Measurements from ENCODE around the gene SLC2A6. TPM values are rescaled to one million over a fixed set of nuclear protein-coding genes. Genes with fewer than 3 reads are reported as not detected.

The SLC2A6 gene
- total RNA-seq, 1 donor from 2014 or later: 8.4 TPM

GRCh38 chr9:133464638-133465037 is 14.3 kb downstream of the SLC2A6 start:
- peaks cover 12% of the 10 kb centered on the region for H3K4me1 Mint-ChIP-seq (ENCODE audit: unreplicated experiment)
- peaks cover 9% of the 10 kb centered on the region for H3K36me3 Mint-ChIP-seq (ENCODE audit: unreplicated experiment)
- no peak for DNase-seq (ENCODE audit: extremely low spot score, unreplicated experiment)
- no peak overlapping the region for H3K4me3 Mint-ChIP-seq (ENCODE audit: unreplicated experiment)
- no peak for TF ChIP-seq CTCF (IDR thresholded peaks at IDR 0.05)
- no peak overlapping the region for H3K27ac Mint-ChIP-seq (ENCODE audit: unreplicated experiment)
- H3K27me3 Mint-ChIP-seq (ENCODE audit: unreplicated experiment): no peaks in the 10 kb centered on the region
- H3K9me3 Mint-ChIP-seq (ENCODE audit: unreplicated experiment): no peaks in the 10 kb centered on the region

GRCh38 chr9:133463864-133464615 is 14.9 kb downstream of the SLC2A6 start:
- Mint-ChIP-seq H3K27ac (ENCODE audit: unreplicated experiment) (no peak overlapping the region), H3K27me3 (ENCODE audit: unreplicated experiment) (no peaks in the 10 kb centered on the region), H3K36me3 (ENCODE audit: unreplicated experiment) (peaks cover 9% of the 10 kb centered on the region), H3K4me1 (ENCODE audit: unreplicated experiment) (peaks cover 16% of the 10 kb centered on the region), H3K9me3 (ENCODE audit: unreplicated experiment) (no peaks in the 10 kb centered on the region), H3K4me3 (ENCODE audit: unreplicated experiment) (no peak overlapping the region)
- TF ChIP-seq CTCF (IDR thresholded peaks at IDR 0.05): no peak
- DNase-seq (ENCODE audit: extremely low spot score, unreplicated experiment): no peak

- Mint-ChIP-seq H3K4me1 (ENCODE audit: unreplicated experiment) (peaks cover 16% of the 10 kb centered on the region), H3K36me3 (ENCODE audit: unreplicated experiment) (peaks cover 9% of the 10 kb centered on the region), H3K4me3 (ENCODE audit: unreplicated experiment) (no peak overlapping the region), H3K9me3 (ENCODE audit: unreplicated experiment) (no peaks in the 10 kb centered on the region), H3K27ac (ENCODE audit: unreplicated experiment) (no peak overlapping the region), H3K27me3 (ENCODE audit: unreplicated experiment) (no peaks in the 10 kb centered on the region)
- DNase-seq (ENCODE audit: extremely low spot score, unreplicated experiment): no peak
- no peak for TF ChIP-seq CTCF (IDR thresholded peaks at IDR 0.05)
These were observed 15.6 kb downstream of the SLC2A6 start for GRCh38 chr9:133463234-133463863.

- H3K27ac Mint-ChIP-seq (ENCODE audit: unreplicated experiment): no peak overlapping the region
- no peaks in the 10 kb centered on the region for H3K9me3 Mint-ChIP-seq (ENCODE audit: unreplicated experiment)
- H3K36me3 Mint-ChIP-seq (ENCODE audit: unreplicated experiment): peaks cover 9% of the 10 kb centered on the region
- no peak for DNase-seq (ENCODE audit: extremely low spot score, unreplicated experiment)
- no peaks in the 10 kb centered on the region for H3K27me3 Mint-ChIP-seq (ENCODE audit: unreplicated experiment)
- no peak for TF ChIP-seq CTCF (IDR thresholded peaks at IDR 0.05)
- H3K4me3 Mint-ChIP-seq (ENCODE audit: unreplicated experiment): no peak overlapping the region
- H3K4me1 Mint-ChIP-seq (ENCODE audit: unreplicated experiment): peaks cover 16% of the 10 kb centered on the region
These were observed 16.9 kb downstream of the SLC2A6 start for GRCh38 chr9:133461975-133462374.

GRCh38 chr9:133460405-133461175 is 18.3 kb downstream of the SLC2A6 start:
- Mint-ChIP-seq H3K36me3 (ENCODE audit: unreplicated experiment) (peaks cover 8% of the 10 kb centered on the region), H3K4me3 (ENCODE audit: unreplicated experiment) (peak overlapping the region; percentile 76), H3K9me3 (ENCODE audit: unreplicated experiment) (no peaks in the 10 kb centered on the region), H3K27me3 (ENCODE audit: unreplicated experiment) (no peaks in the 10 kb centered on the region), H3K4me1 (ENCODE audit: unreplicated experiment) (peaks cover 16% of the 10 kb centered on the region), H3K27ac (ENCODE audit: unreplicated experiment) (peak overlapping the region; percentile 63)
- TF ChIP-seq CTCF (IDR thresholded peaks at IDR 0.05): no peak
- DNase-seq (ENCODE audit: extremely low spot score, unreplicated experiment): no peak

Measured in osteocyte (in vitro differentiated cells).